Endothelial cell of umbilical vein (primary cell): ENCODE data around the gene CNTN5. TPM values are rescaled to one million over a fixed set of nuclear protein-coding genes. Genes with fewer than 3 reads are reported as not detected.

Experiments
- BruUV-seq: library from RNA; stranded (reverse); fragments of 400-500 nt; replicated peaks from 2 replicates; lab custom pipeline; 2021; lab: Mats Ljungman, UMichigan
- CTCF ChIA-PET: fragments of 300-600, 350-600 bp; sonication (Branson Sonifier 250); formaldehyde crosslinking; loops from one replicate; lab custom pipeline; 2021; ENCODE audit warnings: antibody characterized with exemption, inconsistent platforms; lab: Charles Lee
- POLR2A ChIA-PET: fragments of 300-600, 350-600 bp; sonication (Branson Sonifier 250); formaldehyde crosslinking; loops from one replicate; lab custom pipeline; 2021; ENCODE audit warnings: antibody characterized with exemption, inconsistent platforms; lab: Charles Lee
- DNase-seq: peaks from one replicate; pipeline ENCODE4 v3.0.0-alpha.2; 2011; ENCODE audit warnings: low read depth, low spot score
- FAIRE-seq: peaks from 2 replicates; lab custom pipeline; 2011; peaks lifted over from hg19 to GRCh38; lab: Jason Lieb, UNC
- H2AFZ ChIP-seq: 2 replicates; pipeline ENCODE4 v1.6.0; 2012; ENCODE audit warnings: low read depth, low read length, control low read depth, inconsistent platforms
- H3K27ac ChIP-seq: 2 replicates; pipeline ENCODE4 v1.5.1; 2011; ENCODE audit warnings: low read depth, mild to moderate bottlenecking, control low read depth, low read length, moderate library complexity; ENCODE audit not compliant: insufficient read depth
- H3K27me3 ChIP-seq, 2 experiments: 2 replicates each; pipeline versions ENCODE4 v1.6.0 to v1.6.1; 2011; ENCODE audit warnings: low read length in 2 of 2, mixed read lengths in 1 of 2; ENCODE audit not compliant: control insufficient read depth in 2 of 2, insufficient read depth in 2 of 2
- H3K36me3 ChIP-seq, 2 experiments: 2 replicates in 1 of 2; 3 replicates in 1 of 2; pipeline ENCODE4 v1.5.1; 2011; ENCODE audit warnings: low read length in 2 of 2, mild to moderate bottlenecking in 1 of 2, moderate library complexity in 1 of 2; ENCODE audit not compliant: control insufficient read depth in 2 of 2, insufficient read depth in 2 of 2; ENCODE audit errors: extremely low read depth in 1 of 2
- H3K4me1 ChIP-seq: 3 replicates; pipeline ENCODE4 v1.5.1; 2011; ENCODE audit warnings: mild to moderate bottlenecking, low read length; ENCODE audit not compliant: control insufficient read depth, insufficient read depth; ENCODE audit errors: extremely low read depth
- H3K4me2 ChIP-seq: 2 replicates; pipeline ENCODE4 v1.6.1; 2011; ENCODE audit warnings: low read length, control low read depth, mixed read lengths; ENCODE audit not compliant: insufficient read depth
- H3K4me3 ChIP-seq, 3 experiments: fragments of 200-600 bp in 1 of 3; sonication (generic), shearing (Covaris generic) in 1 of 3; replicated peaks in 1 of 3; 2 replicates each; pipeline ENCODE4 v1.5.1; 2011 to 2016; ENCODE audit warnings: control low read depth in 3 of 3, low read length in 3 of 3, mild to moderate bottlenecking in 2 of 3, inconsistent platforms in 1 of 3, low read depth in 1 of 3, moderate library complexity in 1 of 3; ENCODE audit not compliant: insufficient read depth in 1 of 3
- H3K79me2 ChIP-seq: 2 replicates; pipeline ENCODE4 v1.6.0; 2012; ENCODE audit warnings: low read length, inconsistent platforms; ENCODE audit not compliant: control insufficient read depth, insufficient read depth
- H3K9ac ChIP-seq: replicated peaks from 2 replicates; pipeline ENCODE3; 2011; ENCODE audit warnings: low read length, control low read depth; ENCODE audit not compliant: insufficient read depth; ENCODE audit errors: extremely low read depth
- H3K9me1 ChIP-seq: replicated peaks from 3 replicates; pipeline ENCODE4 v1.6.0; 2011; ENCODE audit warnings: mild to moderate bottlenecking, low read length; ENCODE audit not compliant: control insufficient read depth, insufficient read depth; ENCODE audit errors: extremely low read depth
- H3K9me3 ChIP-seq: replicated peaks from 2 replicates; pipeline ENCODE4 v1.5.1; 2012; ENCODE audit warnings: low read length, inconsistent platforms; ENCODE audit not compliant: control insufficient read depth, insufficient read depth
- H4K20me1 ChIP-seq: replicated peaks from 2 replicates; pipeline ENCODE3; 2011; ENCODE audit warnings: mild to moderate bottlenecking, low read length; ENCODE audit not compliant: control insufficient read depth, insufficient read depth; ENCODE audit errors: extremely low read depth
- EZH2 ChIP-seq: IDR thresholded peaks from 2 replicates; pipeline ENCODE4 v1.6.1; 2012; ENCODE audit warnings: borderline replicate concordance, low read depth, mild to moderate bottlenecking, moderate library complexity, low read length, inconsistent platforms; ENCODE audit not compliant: severe bottlenecking
- FOS ChIP-seq: IDR thresholded peaks from 2 replicates; pipeline ENCODE4 v1.6.1; 2011; ENCODE audit warnings: mild to moderate bottlenecking, low read length, moderate library complexity, borderline replicate concordance; ENCODE audit not compliant: insufficient read depth
- GATA2 ChIP-seq: IDR thresholded peaks from 2 replicates; pipeline ENCODE4 v1.7.0; 2011; ENCODE audit warnings: low read depth, mild to moderate bottlenecking, moderate library complexity, mixed read lengths, low read length; ENCODE audit not compliant: insufficient read length, insufficient read depth
- JUN ChIP-seq: IDR thresholded peaks from 2 replicates; pipeline ENCODE4 v1.6.1; 2011; ENCODE audit warnings: borderline replicate concordance, low read depth; ENCODE audit not compliant: insufficient read length, insufficient read depth
- MYC ChIP-seq: IDR thresholded peaks from one replicate; pipeline ENCODE4 v1.6.1; 2011; ENCODE audit warnings: mild to moderate bottlenecking, low read depth, low read length
- POLR2A ChIP-seq: IDR thresholded peaks from 2 replicates; pipeline ENCODE4 v1.6.1; 2012; ENCODE audit warnings: low read depth, mild to moderate bottlenecking, control low read depth, low read length
- POLR2AphosphoS5 ChIP-seq: IDR thresholded peaks from 2 replicates; pipeline ENCODE4 v1.6.1; 2012; ENCODE audit warnings: low read depth, mild to moderate bottlenecking, control low read depth, low read length, moderate library complexity; ENCODE audit not compliant: insufficient read depth
- dilution Hi-C: fragments of 300-500 bp; cut with MboI; formaldehyde crosslinking; loops from one replicate; pipeline ENCODE4 v1.15.0; 2019; ENCODE audit warnings: low sequenced_read_pairs; ENCODE audit not compliant: extremely low pct_ligation_motif_present
- intact Hi-C: fragments of 100-400 bp; cut with micrococcal nuclease; formaldehyde crosslinking; loops from one replicate; pipeline ENCODE4 v1.10.0; 2022
- polyA plus RNA-seq, 4 experiments: library from polyadenylated mRNA; depleted of rRNA in 3 of 4; stranded (reverse) in 3 of 4; unstranded in 1 of 4; fragments of >200 nt; gene quantifications; 2 replicates each; pipeline versions ENCODE4 v1.2.1 to v1.2.3, GENCODE V29; 2011 to 2012; ENCODE audit warnings: missing spikeins in 1 of 4
- total RNA-seq: library from RNA; stranded (reverse); gene quantifications from 2 replicates; pipeline ENCODE4 v1.2.3, GENCODE V29; 2021
- TF ChIP-seq, protein P1 (sequence below), 2 donors: IDR thresholded peaks; 1 replicate in 1 of 2; 2 replicates in 1 of 2; pipeline ENCODE4 v1.5.1; 2011; ENCODE audit warnings: low read length in 2 of 2, mild to moderate bottlenecking in 2 of 2, moderate library complexity in 2 of 2, control low read depth in 1 of 2, inconsistent platforms in 1 of 2, low read depth in 1 of 2; ENCODE audit not compliant: insufficient read depth in 1 of 2; ENCODE audit errors: extremely low read depth in 1 of 2
- TF ChIP-seq, protein P2 (sequence below): IDR thresholded peaks from 2 replicates; pipeline ENCODE4 v1.6.1; 2011; ENCODE audit not compliant: insufficient read depth, insufficient read length

The CNTN5 gene
- total and polyA plus RNA-seq, 2 donors (not counting 3 experiments of a cell fraction or from before 2014, with no cell fraction given), result not detected

DNA sequence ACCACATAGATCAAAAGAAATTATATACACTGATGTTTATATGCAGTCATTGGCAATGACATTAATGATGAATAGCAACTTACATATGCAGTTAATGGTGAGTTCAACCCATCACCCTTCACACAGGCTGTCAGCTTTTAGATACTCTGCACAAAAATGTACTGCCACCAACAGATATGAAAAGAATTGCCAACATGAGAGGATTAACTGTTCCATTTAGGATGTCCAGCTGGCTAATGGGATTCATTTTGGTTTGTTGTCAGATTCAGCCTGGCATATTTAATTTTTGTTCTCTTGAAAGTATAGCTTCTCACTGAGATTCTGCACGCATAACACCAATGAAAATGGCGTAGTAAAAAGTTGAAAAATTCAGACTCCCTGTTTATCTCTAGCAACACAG, 1112.4 kb downstream of the CNTN5 start:
- no peak for DNase-seq
- intact Hi-C loops, result no loop called here
- TF ChIP-seq, protein P1, sequence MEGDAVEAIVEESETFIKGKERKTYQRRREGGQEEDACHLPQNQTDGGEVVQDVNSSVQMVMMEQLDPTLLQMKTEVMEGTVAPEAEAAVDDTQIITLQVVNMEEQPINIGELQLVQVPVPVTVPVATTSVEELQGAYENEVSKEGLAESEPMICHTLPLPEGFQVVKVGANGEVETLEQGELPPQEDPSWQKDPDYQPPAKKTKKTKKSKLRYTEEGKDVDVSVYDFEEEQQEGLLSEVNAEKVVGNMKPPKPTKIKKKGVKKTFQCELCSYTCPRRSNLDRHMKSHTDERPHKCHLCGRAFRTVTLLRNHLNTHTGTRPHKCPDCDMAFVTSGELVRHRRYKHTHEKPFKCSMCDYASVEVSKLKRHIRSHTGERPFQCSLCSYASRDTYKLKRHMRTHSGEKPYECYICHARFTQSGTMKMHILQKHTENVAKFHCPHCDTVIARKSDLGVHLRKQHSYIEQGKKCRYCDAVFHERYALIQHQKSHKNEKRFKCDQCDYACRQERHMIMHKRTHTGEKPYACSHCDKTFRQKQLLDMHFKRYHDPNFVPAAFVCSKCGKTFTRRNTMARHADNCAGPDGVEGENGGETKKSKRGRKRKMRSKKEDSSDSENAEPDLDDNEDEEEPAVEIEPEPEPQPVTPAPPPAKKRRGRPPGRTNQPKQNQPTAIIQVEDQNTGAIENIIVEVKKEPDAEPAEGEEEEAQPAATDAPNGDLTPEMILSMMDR (IDR thresholded peaks at IDR 0.05; ENCODE audit: extremely low read depth in 1 of 2, insufficient read depth in 1 of 2, low read depth in 1 of 2, low read length in 2 of 2), result no peak
- TF ChIP-seq POLR2A (no peak), POLR2AphosphoS5 (no peak), FOS (no peak), EZH2 (no peak), MYC (no peak), GATA2 (no peak), JUN (no peak)
- TF ChIP-seq, protein P2, sequence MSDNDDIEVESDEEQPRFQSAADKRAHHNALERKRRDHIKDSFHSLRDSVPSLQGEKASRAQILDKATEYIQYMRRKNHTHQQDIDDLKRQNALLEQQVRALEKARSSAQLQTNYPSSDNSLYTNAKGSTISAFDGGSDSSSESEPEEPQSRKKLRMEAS, result no peak
- FAIRE-seq, result no peak
- no peaks in the 10 kb centered on the region for H4K20me1 ChIP-seq
- no peaks in the 10 kb centered on the region for H3K4me1 ChIP-seq
- H3K27ac ChIP-seq, result no peak overlapping the region
- H3K4me2 ChIP-seq, result no peak overlapping the region
- H3K9me1 ChIP-seq, result no peaks in the 10 kb centered on the region
- no peaks in the 10 kb centered on the region for H3K79me2 ChIP-seq
- no TSS peak for BruUV-seq
- H3K9me3 ChIP-seq, result peaks cover 2% of the 10 kb centered on the region
- no peaks in the 10 kb centered on the region for H3K27me3 ChIP-seq
- ChIA-PET POLR2A (no interaction called here), CTCF (no interaction called here)
- H2AFZ ChIP-seq, result no peak overlapping the region
- no peaks in the 10 kb centered on the region for H3K36me3 ChIP-seq
- no peak overlapping the region for H3K4me3 ChIP-seq
- dilution Hi-C loops, result no loop called here
- no peak overlapping the region for H3K9ac ChIP-seq
